GM18505 (cell line): ENCODE measurements around the gene GALNTL6.

Source experiments
- ATAC-seq: cut with Tn5 transposase; IDR thresholded peaks from one replicate; pipeline ENCODE4 v1.9.1; 2021; ENCODE audit not compliant: unreplicated experiment
- POLR2A ChIP-seq: IDR thresholded peaks from 4 replicates; pipeline ENCODE4 v1.6.1; 2011; ENCODE audit warnings: borderline replicate concordance; ENCODE audit not compliant: insufficient read depth, insufficient read length; ENCODE audit errors: extremely low read depth

Gene GALNTL6

DNA sequence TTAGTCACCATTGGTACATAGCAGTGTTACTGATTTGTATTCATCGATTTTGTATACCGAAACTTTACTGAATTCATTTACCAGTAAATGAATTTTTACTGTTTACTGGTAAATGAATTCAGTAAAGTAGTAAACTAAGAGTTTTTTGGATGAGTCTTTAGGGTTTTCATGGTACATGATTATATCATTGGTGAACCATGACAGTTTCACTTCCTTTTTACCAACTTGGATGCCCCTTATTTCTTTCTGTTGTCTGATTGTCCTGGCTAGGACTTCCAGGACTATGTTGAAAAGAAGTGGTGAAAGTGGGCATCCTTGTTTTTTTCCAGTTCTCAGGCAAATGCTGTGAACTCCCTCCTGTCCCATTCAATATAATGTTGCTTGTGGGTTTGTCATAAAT, 494.9 kb downstream of the GALNTL6 start:
- TF ChIP-seq POLR2A: no peak
- peak; percentile 71 for ATAC-seq

DNA sequence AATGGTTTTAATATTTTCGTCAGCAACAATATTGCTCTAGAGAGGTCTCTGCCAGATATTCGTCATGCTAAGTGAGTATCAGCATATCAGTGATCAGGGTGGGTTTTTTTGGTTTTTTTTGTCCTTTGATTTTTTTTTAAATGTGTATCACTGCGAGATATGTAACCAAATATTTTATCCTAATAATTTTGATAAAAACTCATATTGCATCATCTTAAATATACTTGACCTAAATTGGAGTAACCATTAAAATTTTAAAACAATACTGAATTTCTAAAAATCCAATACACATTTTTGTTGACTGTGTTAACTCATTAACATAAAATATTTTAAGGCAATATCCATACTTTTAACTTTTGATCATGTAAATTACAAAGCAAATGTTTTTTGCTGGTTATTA, 498.5 kb downstream of the GALNTL6 start:
- no peak for ATAC-seq
- no peak for TF ChIP-seq POLR2A

DNA sequence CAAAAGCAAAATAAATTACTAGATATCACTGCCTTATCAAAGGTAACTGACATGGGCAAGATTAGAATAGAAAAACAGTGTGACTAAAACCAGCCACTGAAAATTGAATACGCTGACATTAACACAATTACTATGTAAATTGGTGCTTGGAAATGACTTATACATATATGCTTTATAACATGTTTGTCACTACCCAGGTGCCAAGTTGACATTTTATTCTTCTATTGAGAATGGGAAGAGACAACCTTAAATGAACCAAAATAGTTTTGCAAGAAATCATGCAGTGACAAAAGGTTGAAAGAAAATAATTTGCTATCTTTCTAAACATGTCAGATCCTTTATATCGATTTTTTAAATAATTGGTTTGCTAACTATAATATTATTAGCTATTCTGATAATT, 510.1 kb downstream of the GALNTL6 start:
- no peak for TF ChIP-seq POLR2A
- no peak for ATAC-seq

DNA sequence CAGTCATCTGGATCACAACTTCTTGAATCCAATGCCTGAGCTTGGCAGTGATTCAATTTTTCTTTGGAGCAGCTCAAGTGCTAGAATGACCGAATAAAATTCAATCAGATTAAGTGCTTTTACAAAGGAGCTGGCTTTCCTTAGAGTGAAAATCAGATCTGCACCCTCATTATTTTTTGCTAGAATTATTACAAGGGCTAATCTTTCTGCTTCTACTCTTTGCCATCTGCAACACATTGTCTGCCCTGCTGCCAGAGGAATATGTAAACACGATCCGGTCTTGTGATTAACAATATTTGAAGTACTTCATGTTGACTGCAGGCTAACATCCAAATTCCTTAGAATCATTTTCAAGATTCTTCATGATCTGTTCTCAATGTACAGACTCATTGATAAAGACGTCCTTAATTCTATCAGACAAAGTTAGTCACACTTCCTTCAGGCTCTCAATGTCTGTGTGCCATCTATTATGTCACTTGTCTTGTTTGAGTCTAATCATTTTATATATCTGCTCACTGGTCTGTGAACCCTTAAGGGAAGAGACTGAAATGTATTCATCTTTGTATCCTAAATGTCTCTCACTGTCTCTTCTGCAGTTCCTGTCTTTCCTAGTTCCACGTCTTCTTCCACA, 531.2 kb downstream of the GALNTL6 start:
- no peak for TF ChIP-seq POLR2A
- no peak for ATAC-seq

DNA sequence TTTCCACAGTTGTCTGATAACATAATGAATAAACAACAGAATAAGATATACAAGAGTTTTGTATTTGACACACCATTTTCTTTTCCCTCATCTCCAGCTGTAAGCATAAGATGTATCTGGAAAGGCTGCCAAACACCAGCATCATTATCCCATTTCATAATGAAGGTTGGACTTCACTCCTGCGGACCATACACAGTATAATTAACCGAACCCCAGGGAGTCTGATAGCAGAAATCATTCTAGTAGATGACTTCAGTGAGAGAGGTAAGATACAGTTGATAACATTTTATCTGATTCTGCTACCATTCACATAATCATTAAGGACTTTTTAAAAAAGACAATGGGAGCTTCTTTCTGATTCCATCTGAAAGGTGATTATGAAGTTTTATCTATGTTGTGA, 535.2 kb downstream of the GALNTL6 start:
- ATAC-seq: no peak
- no peak for TF ChIP-seq POLR2A

DNA sequence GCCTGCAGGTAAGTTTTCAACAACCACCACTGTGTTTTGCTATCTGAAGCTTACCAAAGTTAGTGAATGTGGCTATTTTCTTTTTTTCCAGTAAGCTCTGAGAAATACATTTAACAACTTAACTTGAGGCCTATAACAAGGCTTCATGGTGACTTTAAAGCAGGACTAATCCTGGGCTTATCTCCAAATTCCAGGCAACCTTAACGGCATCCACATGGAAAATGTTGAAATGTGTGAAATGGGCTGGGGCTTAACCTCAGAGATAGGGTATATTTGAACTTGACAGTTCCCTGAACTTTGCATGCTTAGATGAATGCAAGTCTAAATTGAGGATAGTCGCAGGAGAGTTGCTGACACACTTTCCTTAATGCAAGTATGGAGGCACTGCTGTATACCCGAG, 539.2 kb downstream of the GALNTL6 start:
- no peak for ATAC-seq

DNA sequence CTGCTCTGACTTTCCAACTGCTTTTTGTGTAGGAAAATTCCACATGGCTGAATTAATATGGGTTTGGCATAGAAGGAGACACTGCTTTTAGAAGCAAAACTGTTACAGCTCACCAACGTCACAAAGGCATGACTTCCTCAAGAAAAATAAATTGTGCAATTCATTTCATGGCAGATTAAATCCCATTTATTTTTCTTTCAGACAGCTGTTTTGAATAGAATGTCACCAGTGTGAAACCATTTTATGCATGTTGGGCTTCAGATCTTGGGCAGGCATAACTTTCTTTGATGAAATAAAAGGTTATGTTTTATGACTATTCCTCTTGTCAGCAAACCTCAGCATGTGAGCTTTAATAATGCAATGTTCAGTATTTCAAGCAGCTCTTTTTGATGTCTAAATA, 542.8 kb downstream of the GALNTL6 start:
- ATAC-seq: no peak
- no peak for TF ChIP-seq POLR2A

More for the DNA sequence above, 539.2 kb downstream of the GALNTL6 start:
- TF ChIP-seq POLR2A: no peak

DNA sequence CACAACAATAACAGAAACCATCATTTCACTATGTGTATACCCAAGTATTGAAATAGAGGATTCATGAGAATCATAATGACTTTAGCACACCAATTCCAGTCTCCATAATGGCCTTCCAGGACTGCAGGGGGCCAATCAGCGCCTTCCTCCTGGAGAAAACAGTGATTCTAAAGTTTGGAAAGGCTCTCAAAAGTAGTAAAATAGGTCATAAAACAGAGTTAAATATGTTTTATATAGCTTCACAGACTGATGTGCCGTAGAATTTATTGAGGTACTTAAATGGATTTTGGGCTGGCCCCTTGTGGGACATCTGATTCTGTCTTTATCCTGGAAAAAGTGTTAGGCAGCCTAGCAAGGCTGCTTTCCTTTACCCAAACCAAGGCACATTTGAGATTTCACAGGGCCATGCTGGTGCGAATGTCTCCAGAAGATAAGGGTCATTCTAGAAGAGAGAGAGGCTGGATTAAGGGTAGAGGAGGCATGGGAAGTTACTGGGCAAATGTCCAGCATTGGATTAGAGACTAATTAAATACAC, 543.9 kb downstream of the GALNTL6 start:
- no peak for TF ChIP-seq POLR2A
- no peak for ATAC-seq

DNA sequence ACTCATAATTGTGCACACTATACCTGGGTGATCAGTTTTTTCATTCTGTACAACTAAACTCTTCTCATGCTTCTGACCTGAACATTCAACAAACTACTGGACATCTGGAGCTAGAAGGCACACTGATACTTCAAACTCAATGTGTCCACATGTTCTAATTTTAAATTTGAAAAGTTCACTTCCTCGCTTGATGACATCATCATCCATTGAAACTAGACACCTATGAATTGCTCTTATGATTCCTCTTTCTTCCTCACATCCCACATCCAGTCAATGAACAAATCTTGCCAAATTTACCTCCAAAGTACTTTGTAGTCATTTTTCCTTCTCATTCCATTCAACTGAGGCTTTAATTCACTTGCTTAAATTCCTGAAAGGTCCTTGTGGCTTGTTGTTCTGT, 549.4 kb downstream of the GALNTL6 start:
- TF ChIP-seq POLR2A: no peak
- ATAC-seq: no peak

DNA sequence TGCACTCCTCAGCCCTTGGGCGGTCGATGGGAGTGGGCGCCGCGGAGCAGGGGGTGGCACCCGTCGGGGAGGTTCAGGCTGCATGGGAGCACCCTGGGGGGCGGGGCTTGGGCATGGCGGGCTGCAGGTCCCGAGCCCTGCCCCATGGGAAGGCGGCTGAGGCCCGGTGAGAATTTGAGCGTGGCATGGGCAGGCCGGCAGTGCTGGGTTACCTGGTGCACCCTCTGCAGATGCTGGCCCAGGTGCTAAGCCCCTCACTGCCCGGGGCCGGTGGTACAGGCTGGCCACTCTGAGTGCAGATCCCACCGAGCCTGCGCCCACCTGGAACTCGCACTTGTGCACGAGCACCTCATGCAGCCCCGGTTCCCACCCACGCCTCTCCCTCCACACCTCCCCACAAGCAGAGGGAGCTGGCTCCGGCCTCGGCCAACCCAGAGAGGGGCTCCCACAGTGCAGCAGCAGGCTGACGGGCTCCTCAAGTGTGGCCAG, 556.3 kb downstream of the GALNTL6 start:
- no peak for TF ChIP-seq POLR2A
- no peak for ATAC-seq

DNA sequence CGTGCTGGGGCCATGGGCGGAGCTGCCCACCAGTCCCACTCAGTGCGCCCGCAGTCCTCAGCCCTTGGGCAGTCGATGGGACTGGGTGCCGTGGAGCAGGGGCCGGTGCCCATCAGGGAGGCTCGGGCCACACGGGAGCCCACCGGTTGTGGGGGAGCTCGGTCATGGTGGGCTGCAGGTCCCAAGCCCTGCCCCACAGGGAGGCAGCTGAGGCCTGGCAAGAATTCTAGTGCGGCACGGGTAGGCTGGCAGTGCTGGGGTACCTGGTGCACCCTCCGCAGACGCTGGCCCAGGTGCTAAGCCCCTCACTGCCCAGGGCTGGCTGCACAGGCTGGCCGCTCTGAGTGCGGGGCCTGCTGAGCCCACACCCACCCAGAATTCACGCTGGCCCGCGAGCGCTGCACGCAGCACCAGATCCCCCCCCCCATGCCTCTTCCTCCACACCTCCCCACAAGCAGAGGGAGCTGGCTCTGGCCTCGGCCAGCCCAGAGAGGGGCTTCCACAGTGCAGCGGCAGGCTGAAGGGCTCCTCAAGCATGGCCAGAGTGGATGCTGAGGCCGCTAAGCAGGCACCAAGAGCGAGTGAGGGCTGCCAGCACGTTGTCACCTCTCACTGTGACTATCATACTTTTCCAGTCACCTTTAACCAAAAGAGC, 564.4 kb downstream of the GALNTL6 start:
- no peak for ATAC-seq

DNA sequence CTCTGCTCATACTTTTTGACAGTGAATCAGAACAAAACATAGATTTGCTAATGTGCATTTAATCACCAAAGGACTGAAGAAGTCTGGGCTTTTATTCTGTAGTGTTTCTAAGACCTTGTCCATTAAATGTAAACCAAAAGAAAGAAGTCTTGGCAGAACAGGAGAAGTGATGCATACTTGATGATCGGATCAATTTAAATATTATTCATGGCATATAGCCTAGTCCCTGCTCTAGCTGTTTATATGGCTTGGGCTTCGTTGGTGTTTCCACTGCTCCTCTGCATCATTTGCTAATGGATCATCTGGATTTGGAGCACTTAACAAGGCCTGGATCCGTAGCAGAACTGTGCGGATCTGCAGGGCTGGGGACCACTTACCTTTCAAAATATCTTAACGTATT, 566.6 kb downstream of the GALNTL6 start:
- TF ChIP-seq POLR2A: no peak
- no peak for ATAC-seq

More for the DNA sequence above, 564.4 kb downstream of the GALNTL6 start:
- TF ChIP-seq POLR2A: no peak

DNA sequence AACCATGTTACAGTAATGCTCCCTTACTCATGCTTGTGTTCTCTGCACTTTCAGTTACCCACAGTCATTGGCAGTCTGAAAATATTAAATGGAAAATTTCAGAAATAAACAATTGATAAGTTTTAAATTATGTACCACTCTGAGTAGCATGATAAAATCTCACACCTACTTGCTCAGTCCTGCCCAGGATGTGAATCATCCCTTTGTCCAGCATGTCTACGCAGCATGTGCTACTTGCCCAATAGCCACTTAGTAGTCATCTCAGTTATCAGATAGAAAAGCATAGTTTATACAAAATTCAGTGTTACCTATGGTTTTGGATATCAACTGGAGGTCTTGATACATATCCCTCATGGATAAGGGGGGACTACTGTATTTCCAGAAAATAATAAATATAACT, 577.1 kb downstream of the GALNTL6 start:
- ATAC-seq: no peak

DNA sequence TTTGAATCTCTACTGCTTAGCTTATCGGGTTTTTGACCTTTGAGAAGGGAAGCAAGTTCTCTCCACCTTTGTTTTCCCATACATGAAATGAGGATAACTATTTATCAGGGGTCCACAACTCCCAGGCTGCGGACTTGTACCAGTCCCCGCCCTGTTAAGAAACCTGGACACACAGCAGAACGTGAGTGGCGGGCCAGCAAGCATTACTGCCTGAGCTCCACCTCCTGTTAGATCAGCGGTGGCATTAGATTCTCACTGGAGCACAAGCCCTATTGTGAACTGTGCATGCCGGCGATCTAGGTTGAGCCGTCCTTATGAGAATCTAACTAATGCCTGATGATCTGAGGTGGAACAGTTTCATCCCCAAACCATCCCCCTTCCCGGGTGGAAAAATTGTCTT, 579.5 kb downstream of the GALNTL6 start:
- no peak for TF ChIP-seq POLR2A
- no peak for ATAC-seq

More for the DNA sequence above, 577.1 kb downstream of the GALNTL6 start:
- TF ChIP-seq POLR2A: no peak

DNA sequence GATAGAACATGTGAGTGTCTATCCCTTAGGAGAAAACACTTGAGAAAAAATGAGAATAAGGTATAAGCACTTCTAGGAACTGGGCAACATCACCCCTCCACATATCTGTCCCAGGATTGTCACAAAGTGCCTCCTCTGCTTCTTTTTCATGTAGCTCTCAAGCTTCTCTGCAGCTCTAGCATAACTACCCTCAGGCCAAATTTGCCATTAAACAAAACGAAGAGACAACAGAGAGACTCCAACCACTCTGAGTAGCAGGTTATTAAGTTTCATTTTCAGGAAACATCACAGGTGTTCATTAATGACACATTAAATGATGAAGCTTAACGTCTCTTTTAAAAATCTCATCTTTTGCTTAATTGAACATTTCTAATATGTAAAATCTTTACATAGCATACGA, 580.0 kb downstream of the GALNTL6 start:
- ATAC-seq: no peak
- no peak for TF ChIP-seq POLR2A

DNA sequence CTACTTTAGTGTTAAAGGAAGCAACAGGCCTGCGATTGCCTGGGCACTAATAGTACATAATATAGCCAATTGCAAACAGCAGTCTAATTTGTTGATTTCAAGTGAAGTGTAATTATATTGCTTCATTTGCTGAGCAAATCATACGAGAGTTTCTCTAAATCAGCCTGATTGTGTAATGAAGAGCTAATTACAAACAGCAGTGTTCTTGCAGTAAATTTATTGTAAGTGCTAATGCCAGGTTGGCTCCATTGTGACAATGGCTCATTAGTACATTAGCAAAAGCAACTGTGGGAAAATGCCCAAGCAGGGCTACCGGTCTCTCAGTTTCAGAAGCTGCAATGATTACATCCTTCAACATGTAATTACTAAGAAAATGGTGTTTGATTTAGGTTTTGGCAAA, 591.5 kb downstream of the GALNTL6 start:
- TF ChIP-seq POLR2A: no peak
- no peak for ATAC-seq
